ENCODE data around the gene MTR.

DNA sequence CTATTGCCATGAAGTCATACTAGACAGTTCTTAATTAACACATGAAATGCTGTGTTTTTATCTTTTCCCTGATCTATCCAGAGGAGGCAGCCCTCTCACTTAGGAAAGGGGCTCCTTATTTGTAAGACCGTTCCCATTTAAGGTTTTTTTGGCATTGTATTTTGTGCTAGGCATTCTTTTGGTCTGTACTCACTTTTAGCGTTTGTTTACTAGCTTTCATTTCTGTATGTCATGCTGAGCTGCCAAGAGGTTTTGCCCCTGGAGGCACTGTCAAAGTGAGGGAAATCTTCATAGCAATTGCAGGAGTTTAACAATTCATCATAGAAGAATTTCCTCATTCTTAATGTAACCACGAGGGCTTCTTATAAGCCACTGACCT lies 59.5 kb downstream of the MTR start:
- TF ChIP-seq, protein P1, sequence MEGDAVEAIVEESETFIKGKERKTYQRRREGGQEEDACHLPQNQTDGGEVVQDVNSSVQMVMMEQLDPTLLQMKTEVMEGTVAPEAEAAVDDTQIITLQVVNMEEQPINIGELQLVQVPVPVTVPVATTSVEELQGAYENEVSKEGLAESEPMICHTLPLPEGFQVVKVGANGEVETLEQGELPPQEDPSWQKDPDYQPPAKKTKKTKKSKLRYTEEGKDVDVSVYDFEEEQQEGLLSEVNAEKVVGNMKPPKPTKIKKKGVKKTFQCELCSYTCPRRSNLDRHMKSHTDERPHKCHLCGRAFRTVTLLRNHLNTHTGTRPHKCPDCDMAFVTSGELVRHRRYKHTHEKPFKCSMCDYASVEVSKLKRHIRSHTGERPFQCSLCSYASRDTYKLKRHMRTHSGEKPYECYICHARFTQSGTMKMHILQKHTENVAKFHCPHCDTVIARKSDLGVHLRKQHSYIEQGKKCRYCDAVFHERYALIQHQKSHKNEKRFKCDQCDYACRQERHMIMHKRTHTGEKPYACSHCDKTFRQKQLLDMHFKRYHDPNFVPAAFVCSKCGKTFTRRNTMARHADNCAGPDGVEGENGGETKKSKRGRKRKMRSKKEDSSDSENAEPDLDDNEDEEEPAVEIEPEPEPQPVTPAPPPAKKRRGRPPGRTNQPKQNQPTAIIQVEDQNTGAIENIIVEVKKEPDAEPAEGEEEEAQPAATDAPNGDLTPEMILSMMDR (IDR thresholded peaks at IDR 0.05) = no peak
- TF ChIP-seq POLR2A (IDR thresholded peaks at IDR 0.05) = no peak
